CD14-positive monocyte (primary cell): Measurements from ENCODE around the gene PAPPA. TPM values are rescaled to one million over a fixed set of nuclear protein-coding genes. Genes with fewer than 3 reads are reported as not detected.

Experiments
- DNase-seq, 3 donors: peaks; one replicate each; pipeline ENCODE4 v3.0.0-alpha.2; 2011 to 2022
- H2AFZ ChIP-seq: 2 replicates; pipeline ENCODE4 v1.6.0; 2012; ENCODE audit warnings: mild to moderate bottlenecking, low read depth, low read length, inconsistent platforms; ENCODE audit not compliant: insufficient read depth, poor library complexity, severe bottlenecking
- H3K27ac ChIP-seq, 2 donors: 1 replicate in 1 of 2; 2 replicates in 1 of 2; pipeline ENCODE4 v1.5.1; 2012 to 2013; ENCODE audit warnings: low read length in 2 of 2, control low read depth in 1 of 2, inconsistent platforms in 1 of 2, low read depth in 1 of 2, mild to moderate bottlenecking in 1 of 2
- H3K27me3 ChIP-seq, 2 donors: one replicate each; pipeline versions ENCODE4 v1.6.0 to v1.6.1; 2011 to 2013; ENCODE audit warnings: low read length in 2 of 2; ENCODE audit not compliant: control insufficient read depth in 2 of 2, insufficient read depth in 2 of 2
- H3K36me3 ChIP-seq, 2 donors: replicated peaks in 1 of 2; 1 replicate in 1 of 2; 2 replicates in 1 of 2; pipeline versions ENCODE4 v1.5.1 to v1.6.1; 2012 to 2013; ENCODE audit warnings: low read length in 2 of 2, control low read depth in 1 of 2, inconsistent platforms in 1 of 2, mild to moderate bottlenecking in 1 of 2; ENCODE audit not compliant: insufficient read depth in 2 of 2, control insufficient read depth in 1 of 2
- H3K4me1 ChIP-seq, 2 donors: 1 replicate in 1 of 2; 2 replicates in 1 of 2; pipeline versions ENCODE4 v1.5.1 to v1.6.1; 2012 to 2013; ENCODE audit warnings: low read length in 2 of 2, control low read depth in 1 of 2, inconsistent platforms in 1 of 2, mild to moderate bottlenecking in 1 of 2, moderate library complexity in 1 of 2; ENCODE audit not compliant: insufficient read depth in 2 of 2, control insufficient read depth in 1 of 2
- H3K4me2 ChIP-seq: replicated peaks from 2 replicates; pipeline ENCODE3; 2012; ENCODE audit warnings: low read length, moderate library complexity, mild to moderate bottlenecking; ENCODE audit not compliant: poor library complexity, severe bottlenecking; ENCODE audit errors: extremely low read depth
- H3K4me3 ChIP-seq, 3 experiments: fragments of 200-600 bp in 1 of 3; sonication (generic) in 1 of 3; replicated peaks in 1 of 3; 1 replicate in 2 of 3; 2 replicates in 1 of 3; pipeline ENCODE4 v1.5.1; 2011 to 2013; ENCODE audit warnings: low read length in 3 of 3, mild to moderate bottlenecking in 3 of 3, control low read depth in 2 of 3, low read depth in 2 of 3, inconsistent platforms in 1 of 3, moderate library complexity in 1 of 3
- H3K79me2 ChIP-seq: 2 replicates; pipeline ENCODE4 v1.6.0; 2012; ENCODE audit warnings: mild to moderate bottlenecking, control low read depth, inconsistent platforms, low read length, moderate library complexity; ENCODE audit not compliant: insufficient read depth
- H3K9ac ChIP-seq: 2 replicates; pipeline ENCODE4 v1.6.0; 2017; ENCODE audit warnings: low read length, mild to moderate bottlenecking; ENCODE audit not compliant: insufficient read depth, poor library complexity, severe bottlenecking
- H3K9me3 ChIP-seq, 2 donors: replicated peaks in 1 of 2; 1 replicate in 1 of 2; 2 replicates in 1 of 2; pipeline versions ENCODE4 v1.5.1 to v1.6.1; 2012 to 2013; ENCODE audit warnings: low read length in 2 of 2, control low read depth in 1 of 2; ENCODE audit not compliant: control insufficient read depth in 1 of 2, insufficient read depth in 1 of 2
- H4K20me1 ChIP-seq: 2 replicates; pipeline ENCODE4 v1.6.0; 2012; ENCODE audit warnings: mild to moderate bottlenecking, low read length, control low read depth, moderate library complexity; ENCODE audit not compliant: insufficient read depth
- H3K27ac Mint-ChIP-seq, 7 donors: one replicate each; pipeline ENCODE4 v1.8.0; 2020; ENCODE audit warnings: mild to moderate bottlenecking in 7 of 7, mixed read lengths in 7 of 7, moderate library complexity in 6 of 7, inconsistent platforms in 2 of 7
- H3K27me3 Mint-ChIP-seq, 3 donors: one replicate each; pipeline ENCODE4 v1.8.0; 2021 to 2022; ENCODE audit warnings: low read depth in 3 of 3, mild to moderate bottlenecking in 3 of 3, mixed read lengths in 3 of 3, moderate library complexity in 3 of 3, inconsistent platforms in 1 of 3
- H3K36me3 Mint-ChIP-seq, 2 donors: one replicate each; pipeline ENCODE4 v1.8.0; 2020; ENCODE audit warnings: mixed read lengths in 2 of 2, inconsistent platforms in 1 of 2, mild to moderate bottlenecking in 1 of 2
- H3K4me1 Mint-ChIP-seq: one replicate; pipeline ENCODE4 v1.8.0; 2020; ENCODE audit warnings: mild to moderate bottlenecking, mixed read lengths
- H3K4me3 Mint-ChIP-seq, 2 donors: one replicate each; pipeline ENCODE4 v1.8.0; 2020; ENCODE audit warnings: mild to moderate bottlenecking in 2 of 2, mixed read lengths in 2 of 2, moderate library complexity in 1 of 2
- H3K9me3 Mint-ChIP-seq, 7 donors: one replicate each; pipeline ENCODE4 v1.8.0; 2020 to 2022; ENCODE audit warnings: mixed read lengths in 7 of 7, mild to moderate bottlenecking in 6 of 7, moderate library complexity in 6 of 7, inconsistent platforms in 2 of 7
- CTCF ChIP-seq: fragments of 200-600 bp; IDR thresholded peaks from one replicate; pipeline ENCODE4 v1.8.0; 2022; ENCODE audit warnings: antibody characterized with exemption, mild to moderate bottlenecking
- WGBS: methylation state at CpG from one replicate; pipeline ENCODE4 v1.1.5; 2013; ENCODE audit warnings: missing lambda C conversion rate; ENCODE audit not compliant: insufficient coverage; 5-methylcytosine and 5-hydroxymethylcytosine counted together
- intact Hi-C, 2 donors: fragments of 100-400 bp; cut with micrococcal nuclease; formaldehyde crosslinking; loops; one replicate each; pipeline versions ENCODE4 v1.15.0 to v1.15.1; 2023
- polyA plus RNA-seq, 3 donors: library from polyadenylated mRNA; depleted of rRNA in 1 of 3; unstranded in 2 of 3; stranded (reverse) in 1 of 3; fragments of 300-500 nt in 2 of 3; fragments of >200 nt in 1 of 3; fragmentation: Illumina TruSeq in 2 of 3; gene quantifications; 1 replicate in 2 of 3; 2 replicates in 1 of 3; pipeline ENCODE4 v1.2.3, GENCODE V29; 2012 to 2021

PAPPA gene
- polyA plus RNA-seq, 3 donors: not detected

- no peaks in the 10 kb centered on the region for H3K79me2 ChIP-seq
- H3K9me3 ChIP-seq: no peaks in the 10 kb centered on the region
- no peak overlapping the region for H2AFZ ChIP-seq
- Mint-ChIP-seq H3K4me3 (no peak overlapping the region), H3K27me3 (peaks cover 0 to 2% (median 0%) of the 10 kb centered on the region in 3 donors), H3K9me3 (peaks cover 0 to 4% (median 0%) of the 10 kb centered on the region in 7 donors), H3K36me3 (no peaks in the 10 kb centered on the region), H3K27ac (no peak overlapping the region), H3K4me1 (no peaks in the 10 kb centered on the region)
- H3K27me3 ChIP-seq: no peaks in the 10 kb centered on the region
- H3K36me3 ChIP-seq: no peaks in the 10 kb centered on the region
- intact Hi-C loops: no loop called here
- H3K27ac ChIP-seq: no peak overlapping the region
- no peaks in the 10 kb centered on the region for H3K4me1 ChIP-seq
- DNase-seq: no peak
- no peaks in the 10 kb centered on the region for H4K20me1 ChIP-seq
- H3K4me2 ChIP-seq: no peak overlapping the region
- 89% methylated on average over 2 of the region's 2 CpGs for WGBS
- H3K9ac ChIP-seq: no peak overlapping the region
- no peak overlapping the region for H3K4me3 ChIP-seq
- TF ChIP-seq CTCF: no peak
These were observed 207.4 kb downstream of the PAPPA start for GRCh38 chr9:116360989-116361388.

- DNase-seq: no peak
- no peak overlapping the region for H2AFZ ChIP-seq
- no peaks in the 10 kb centered on the region for H3K27me3 ChIP-seq
- H3K27ac ChIP-seq: no peak overlapping the region
- no peaks in the 10 kb centered on the region for H3K9me3 ChIP-seq
- H3K36me3 ChIP-seq: no peaks in the 10 kb centered on the region
- Mint-ChIP-seq H3K4me1 (no peaks in the 10 kb centered on the region), H3K27me3 (peaks cover 0 to 2% (median 0%) of the 10 kb centered on the region in 3 donors), H3K9me3 (peaks cover 0 to 4% (median 0%) of the 10 kb centered on the region in 7 donors), H3K4me3 (no peak overlapping the region), H3K36me3 (no peaks in the 10 kb centered on the region), H3K27ac (no peak overlapping the region)
- TF ChIP-seq CTCF: no peak
- no peak overlapping the region for H3K9ac ChIP-seq
- 80% methylated on average over 1 of the region's 4 CpGs for WGBS
- H4K20me1 ChIP-seq: no peaks in the 10 kb centered on the region
- no peak overlapping the region for H3K4me3 ChIP-seq
- H3K4me2 ChIP-seq: no peak overlapping the region
- H3K79me2 ChIP-seq: no peaks in the 10 kb centered on the region
- no peaks in the 10 kb centered on the region for H3K4me1 ChIP-seq
- intact Hi-C loops: no loop called here
These were observed 208.0 kb downstream of the PAPPA start for GRCh38 chr9:116361547-116361946.
